ENCODE data around the gene DRD4.
"Not testable (repeated sequence)": the region's sequence is repeated elsewhere in the genome, so short reads cannot be mapped to it uniquely, and the experiment has no call there.

Gene DRD4

DNA sequence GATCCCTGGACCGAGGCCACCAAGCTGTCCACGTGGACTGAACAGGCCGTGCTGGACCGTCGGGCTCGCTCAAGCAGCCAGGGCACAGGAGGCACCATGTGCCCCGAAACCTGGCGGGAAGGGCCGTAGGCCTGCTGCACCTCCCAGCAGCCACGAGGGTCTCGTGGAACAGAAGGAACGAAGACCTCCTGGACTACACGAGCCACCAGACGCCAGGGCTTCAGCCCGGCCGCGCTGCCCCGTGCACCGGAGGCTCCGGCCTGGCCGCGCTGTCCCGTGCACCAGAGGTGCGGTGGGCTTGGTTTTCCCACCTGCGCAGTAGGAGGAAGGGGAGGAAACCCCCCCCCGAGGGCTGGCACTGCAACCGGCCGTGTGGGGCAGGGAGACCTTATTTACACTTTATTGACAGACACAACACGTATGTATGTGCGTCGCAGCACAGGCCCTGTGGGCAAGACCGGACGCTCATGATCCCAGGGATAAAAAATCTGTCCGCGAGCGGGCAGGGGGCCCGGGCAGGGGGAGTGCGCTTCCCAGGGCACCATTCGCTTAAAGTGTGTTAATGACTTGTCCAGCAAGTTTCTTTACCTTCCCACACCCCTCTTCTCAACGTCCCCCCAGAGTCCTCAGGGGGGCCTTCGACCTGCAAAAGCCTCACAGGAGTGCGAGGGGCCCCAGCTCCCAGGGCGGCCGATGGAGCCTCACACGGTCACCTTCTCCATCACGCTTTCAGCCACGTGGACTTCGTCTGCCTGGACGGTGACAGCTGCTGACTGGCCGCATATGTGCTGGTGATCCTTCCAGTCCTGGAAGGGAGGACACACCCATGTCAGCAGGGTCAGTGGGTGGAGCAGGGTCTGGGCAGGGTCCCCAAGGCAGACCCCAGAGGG lies 7.0 kb downstream of the DRD4 start:
- no peak for DNase-seq (ENCODE audit: low read depth)

DNA sequence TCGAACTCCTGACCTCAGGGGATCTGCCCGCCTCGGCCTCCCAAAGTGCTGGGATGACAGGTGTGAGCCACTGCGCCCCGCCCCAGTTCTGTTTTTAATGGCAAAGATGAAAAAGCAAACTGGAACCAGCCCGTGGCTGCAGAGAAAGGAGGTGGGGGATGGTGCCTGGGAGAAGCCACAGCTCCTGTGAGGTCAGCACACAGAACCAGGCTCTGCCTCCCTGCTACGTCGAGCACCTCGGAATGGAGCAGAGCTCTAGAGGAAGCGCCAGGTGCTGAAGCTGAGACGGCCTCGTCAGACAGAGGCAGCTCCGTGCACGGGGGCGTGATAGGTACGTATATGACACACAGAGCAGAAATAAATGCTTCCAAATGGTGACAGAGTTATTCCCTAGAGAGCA lies 8.5 kb downstream of the DRD4 start:
- no peak for DNase-seq (ENCODE audit: low read depth)

DNA sequence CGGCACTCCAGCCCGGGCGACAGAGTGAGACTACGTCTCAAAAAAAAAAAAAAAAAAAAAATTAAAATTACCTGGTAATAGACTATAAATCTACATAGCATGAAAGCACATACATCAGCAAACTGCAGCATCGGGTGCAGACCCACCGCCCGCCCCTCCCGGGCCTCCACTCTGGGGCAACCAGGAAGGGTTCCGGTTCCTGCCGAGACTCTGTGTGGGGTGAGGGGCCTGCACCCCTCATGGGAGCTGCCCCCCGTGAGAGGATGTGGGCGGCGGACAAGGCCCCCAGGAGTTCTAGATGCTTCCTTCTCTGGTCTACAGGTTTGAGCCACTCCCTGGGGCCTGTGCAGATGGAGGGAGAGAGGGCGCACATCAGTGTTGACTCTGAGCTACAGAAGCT lies 9.1 kb downstream of the DRD4 start:
- DNase-seq (ENCODE audit: low read depth), result no peak

DNA sequence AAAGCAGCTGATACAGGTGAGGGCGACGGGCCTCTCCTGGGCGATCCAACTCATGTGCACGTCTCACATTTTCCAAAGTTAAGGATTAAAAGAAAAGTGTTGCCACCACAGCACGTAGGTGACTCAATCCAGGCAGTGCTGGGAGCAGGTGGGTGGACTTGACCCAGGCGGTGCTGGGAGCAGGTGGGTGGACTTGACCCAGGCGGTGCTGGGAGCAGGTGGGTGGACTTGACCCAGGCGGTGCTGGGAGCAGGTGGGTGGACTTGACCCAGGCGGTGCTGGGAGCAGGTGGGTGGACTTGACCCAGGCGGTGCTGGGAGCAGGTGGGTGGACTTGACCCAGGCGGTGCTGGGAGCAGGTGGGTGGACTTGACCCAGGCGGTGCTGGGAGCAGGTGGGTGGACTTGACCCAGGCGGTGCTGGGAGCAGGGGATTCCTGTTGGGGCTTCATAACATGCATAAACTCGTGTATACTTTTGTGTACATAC lies 10.6 kb downstream of the DRD4 start:
- not testable (repeated sequence) for DNase-seq (ENCODE audit: low read depth)

DNA sequence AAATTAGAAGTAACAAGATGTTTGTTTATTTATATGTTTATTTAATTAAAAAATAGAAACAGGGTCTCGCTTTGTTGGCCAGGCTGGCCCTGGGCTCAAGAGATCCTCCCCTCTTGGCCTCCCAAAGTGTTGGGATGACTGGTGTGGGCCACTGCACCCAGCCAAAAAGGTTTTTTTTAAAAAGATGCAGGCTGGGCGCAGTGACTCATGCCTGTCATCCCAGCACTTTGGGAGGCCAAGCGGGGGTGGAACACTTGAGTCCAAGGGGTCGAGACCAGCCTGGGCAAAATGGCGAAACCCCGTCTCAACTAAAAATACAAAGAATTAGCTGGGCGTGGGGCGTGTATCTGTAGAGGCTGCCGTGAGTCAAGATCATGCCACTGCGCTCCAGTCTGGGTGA lies 13.4 kb downstream of the DRD4 start:
- DNase-seq (ENCODE audit: low read depth), result no peak

DNA sequence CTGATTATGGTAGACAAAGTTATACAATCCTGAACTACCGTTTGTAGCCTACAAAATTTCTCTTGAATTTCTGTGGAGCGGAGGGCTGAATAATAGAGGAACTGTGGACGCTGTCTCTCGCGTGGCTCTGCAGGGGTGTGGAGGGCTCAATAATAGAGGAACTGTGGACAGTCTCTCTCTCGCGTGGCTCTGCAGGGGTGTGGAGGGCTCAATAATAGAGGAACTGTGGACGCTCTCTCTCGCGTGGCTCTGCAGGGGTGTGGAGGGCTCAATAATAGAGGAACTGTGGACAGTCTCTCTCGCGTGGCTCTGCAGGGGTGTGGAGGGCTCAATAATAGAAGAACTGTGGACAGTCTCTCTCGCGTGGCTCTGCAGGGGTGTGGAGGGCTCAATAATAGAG lies 16.1 kb downstream of the DRD4 start:
- DNase-seq (ENCODE audit: low read depth), result not testable (repeated sequence)

DNA sequence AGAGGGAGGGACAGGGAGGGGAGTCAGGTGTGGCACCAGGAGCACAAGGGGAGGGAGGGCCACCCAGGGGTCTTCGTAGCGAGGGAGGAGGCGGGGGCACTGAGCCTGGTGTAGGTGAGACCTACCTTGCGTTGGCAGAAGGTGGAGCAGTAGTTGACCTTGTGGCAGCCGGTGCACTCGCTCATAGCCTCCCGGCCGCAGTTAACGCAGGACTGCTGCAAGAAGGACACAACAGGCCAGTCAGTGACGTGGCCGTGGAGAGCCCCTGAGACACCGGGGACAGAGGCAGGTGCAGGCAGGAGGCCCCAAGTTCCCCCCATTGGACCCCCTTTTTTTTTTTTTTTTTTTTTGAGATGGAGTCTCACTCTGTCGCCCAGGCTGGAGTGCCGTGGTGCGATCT lies 16.8 kb downstream of the DRD4 start:
- no peak for DNase-seq (ENCODE audit: low read depth)

DNA sequence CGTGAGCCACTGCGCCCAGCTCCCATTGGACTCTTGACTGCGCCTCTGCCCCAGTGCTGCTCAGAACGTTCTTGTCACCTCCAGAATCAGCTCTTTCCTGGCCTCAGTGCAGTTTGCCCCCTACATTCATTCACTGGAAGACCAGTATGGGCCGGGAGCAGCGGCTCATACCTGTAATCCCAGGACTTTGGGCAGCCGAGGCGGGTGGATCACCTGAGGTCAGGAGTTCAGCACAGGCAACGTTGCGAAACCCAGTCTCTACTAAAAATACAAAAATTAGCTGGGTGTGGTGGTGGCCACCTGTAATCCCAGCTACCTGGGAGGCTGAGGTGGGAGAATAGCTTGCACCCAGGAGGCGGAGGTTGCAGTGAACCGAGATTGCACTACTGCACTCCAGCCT lies 17.4 kb downstream of the DRD4 start:
- not testable (repeated sequence) for DNase-seq (ENCODE audit: low read depth)

DNA sequence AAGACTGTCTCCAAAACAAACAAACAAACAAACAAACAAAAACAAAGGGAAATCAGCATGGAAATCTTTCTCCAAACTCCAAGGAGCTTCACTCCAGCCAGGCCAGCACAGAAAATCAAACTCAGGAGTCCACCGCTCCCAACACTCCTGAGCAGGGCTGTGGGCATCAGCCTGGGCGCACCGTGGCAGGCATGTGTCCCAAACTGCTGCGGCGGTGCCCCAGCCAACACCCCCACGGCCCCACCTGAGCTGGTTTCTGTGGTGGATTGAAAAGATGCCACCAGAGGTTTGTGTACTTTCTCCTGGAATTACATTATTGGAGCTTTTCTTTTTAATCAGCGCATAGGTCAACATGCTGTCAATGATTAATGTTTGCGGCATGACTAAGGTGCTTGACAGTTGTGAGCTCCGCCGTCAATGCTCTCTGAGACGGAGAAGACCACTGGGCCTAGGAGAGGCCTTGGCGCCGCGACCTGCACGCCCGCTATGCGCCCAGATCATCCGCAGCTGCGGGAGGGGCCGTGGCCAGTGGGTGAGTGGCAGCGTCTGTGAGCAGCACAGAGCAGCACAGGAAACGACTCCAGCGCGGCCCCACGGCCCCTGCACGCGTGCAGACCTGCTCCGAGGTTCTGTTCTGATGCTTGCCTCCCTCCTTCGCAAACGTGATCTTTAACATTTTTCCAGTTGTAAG lies 18.1 kb downstream of the DRD4 start:
- DNase-seq (ENCODE audit: low read depth), result no peak

DNA sequence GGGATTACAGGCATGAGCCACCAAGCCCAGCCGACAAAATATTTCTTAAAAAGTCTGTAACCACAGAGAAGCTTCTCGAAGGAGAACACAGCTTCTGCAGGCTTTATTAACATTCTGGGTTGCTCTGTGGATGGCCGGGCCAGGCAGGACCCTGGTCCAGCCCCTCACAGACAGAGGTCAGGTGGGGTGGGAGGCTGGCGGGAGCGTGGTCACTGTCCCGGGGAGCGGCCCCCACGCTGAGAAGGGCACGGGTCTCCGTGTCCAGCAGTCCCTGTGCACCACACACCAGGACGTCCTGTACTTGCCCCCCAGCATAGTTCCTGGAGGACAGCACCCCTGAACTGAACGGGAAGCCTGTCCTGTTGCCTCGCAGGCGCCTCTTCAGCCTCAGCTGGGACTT lies 19.4 kb downstream of the DRD4 start:
- DNase-seq (ENCODE audit: low read depth), result no peak

DNA sequence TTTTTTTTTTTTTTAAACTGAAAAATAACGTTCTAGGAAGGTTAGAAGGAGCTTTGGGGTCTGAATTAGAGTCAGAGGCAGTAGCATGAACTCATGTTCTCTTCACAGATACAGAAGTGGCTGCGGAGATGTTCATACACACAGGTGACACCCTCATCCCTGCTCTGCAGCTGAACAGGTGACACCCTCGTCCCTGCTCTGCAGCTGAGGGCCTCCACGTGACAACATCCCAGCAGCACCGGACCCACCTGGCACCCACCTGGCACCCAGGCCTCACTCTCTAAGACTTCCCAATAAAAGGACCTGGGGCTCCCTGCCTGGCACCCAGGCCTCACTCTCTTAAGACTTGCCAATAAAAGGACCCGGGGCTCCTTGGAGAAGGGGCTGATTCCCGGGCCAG lies 19.8 kb downstream of the DRD4 start:
- DNase-seq (ENCODE audit: low read depth), result no peak

DNA sequence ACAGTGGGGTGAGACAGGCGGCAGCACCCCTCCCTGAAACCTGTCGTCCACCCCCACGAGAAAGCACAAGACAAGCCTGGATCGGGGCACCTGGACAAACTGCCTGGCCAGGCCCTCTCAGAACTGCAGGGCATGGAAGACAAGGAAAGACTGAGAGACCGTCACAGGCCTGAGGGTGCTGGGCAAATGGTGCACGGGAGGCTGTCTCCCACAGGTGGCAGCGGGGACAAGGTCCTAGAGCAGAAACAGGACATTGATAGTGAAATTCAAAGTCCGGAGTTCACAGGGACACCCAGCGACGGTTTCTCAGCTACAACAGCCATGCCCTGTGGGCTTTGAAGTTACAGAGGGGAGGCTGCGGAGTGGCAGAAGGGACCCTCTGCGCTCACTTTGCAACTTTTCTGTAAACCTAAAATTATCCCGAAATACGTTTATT lies 20.6 kb downstream of the DRD4 start:
- no peak for DNase-seq (ENCODE audit: low read depth)

DNA sequence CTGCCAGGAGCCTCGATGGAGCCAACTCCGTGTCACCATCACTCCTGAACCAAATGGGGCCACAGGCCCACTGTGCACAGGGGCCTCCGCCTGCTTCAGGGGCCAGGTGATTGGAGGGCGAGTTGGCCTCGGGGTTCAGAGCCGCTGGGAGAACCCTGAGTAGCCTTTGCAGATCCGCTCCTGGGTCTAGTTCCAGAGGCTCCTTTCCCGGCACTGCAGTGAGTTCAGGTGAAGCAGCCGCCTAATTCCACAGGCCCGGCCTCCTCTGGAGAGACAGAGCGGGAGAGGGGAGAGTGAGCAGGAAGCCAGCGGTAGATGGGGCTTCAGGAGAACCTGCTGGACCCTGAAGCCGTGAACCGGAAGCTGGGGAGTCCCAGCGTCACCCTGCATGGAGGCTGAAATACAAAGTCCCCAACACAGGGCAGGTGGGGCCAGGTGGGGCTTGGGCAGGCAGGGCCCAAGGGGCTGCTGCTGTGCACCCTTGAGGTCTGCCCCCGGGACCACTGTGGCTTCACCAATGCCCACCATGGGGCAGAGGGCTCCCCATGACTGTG lies 22.5 kb downstream of the DRD4 start:
- DNase-seq (ENCODE audit: low read depth), result no peak

DNA sequence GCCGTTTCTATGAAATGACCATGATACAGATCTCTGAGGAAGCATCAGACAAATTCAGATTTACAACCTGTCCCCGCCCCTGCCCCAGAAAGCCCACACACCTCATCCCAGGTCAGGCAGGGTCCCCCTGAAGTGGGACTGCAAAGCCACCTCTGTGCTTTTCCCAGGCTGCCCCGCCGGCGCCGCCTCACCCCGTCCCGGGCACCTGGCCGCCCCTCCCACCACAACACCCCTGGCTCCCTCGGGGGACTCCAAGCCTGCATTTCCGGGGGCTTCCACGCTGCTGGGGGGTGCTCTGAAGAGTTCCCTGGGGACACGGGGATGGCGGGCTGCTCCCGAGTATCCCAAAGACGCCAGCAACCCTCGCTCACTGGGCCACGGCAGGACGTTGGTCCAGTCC lies 23.2 kb downstream of the DRD4 start:
- DNase-seq (ENCODE audit: low read depth), result no peak

DNA sequence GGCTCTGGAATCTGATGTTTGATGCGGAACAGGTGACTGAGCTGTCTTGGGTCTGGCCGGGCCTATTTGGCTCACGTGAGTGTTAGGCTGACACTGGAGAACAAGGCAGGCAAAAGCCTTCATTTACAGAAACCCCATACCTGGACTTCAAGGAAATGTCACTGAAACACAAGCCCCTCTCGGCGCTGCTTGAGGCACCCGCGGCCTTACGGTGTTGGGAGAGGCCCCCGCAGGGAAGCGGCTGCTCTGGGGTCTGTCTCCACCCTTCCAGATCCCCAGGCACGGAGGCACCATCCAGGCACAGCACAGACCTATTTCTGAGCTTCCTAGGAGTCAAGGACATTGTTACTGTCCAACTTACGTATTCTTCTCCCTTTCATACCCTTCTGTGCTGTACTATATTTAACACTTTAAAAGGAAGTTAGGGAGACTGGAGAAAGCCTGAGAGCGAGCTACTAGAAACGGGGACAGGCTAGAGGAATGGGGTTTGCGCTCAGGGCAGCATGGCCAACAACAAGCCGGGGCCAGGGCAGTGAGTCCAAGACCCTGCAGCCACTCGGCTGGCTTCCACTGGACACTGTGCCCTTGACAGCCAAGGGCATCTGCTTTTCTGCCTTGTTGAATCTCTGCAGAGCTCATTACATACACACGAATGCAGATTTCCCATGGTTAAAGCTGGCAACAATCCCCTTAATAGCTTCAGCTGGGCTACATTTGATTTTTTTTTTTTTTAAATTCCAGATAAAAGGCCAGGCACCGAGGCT lies 23.8 kb downstream of the DRD4 start:
- no peak for DNase-seq (ENCODE audit: low read depth)

DNA sequence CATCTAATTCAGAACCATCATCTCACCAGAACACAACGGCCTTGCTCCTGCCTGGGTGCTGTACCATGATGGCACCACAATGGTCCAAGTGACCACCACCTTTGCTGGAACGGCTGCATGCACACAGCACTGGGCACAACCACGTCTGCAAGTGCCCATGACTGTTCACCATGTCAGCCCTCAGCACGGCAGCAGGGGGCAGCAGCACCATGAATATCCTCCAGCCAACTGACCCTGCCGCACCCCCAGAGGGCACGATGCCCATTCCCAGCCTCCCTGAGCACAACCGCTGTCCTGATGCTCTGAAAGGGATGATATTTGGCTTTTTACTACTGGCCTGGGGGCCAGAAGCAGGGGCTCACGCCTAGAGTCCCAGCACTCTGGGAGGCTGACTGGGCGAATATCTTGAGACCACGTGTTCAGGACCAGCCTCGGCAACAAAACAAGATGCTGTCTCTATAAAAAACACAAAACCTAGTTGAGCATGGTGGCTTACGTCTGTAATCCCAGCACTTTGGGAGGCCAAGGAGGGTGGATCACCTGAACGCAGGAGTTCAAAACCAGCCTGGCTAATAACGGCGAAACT lies 25.7 kb downstream of the DRD4 start:
- no peak for DNase-seq (ENCODE audit: low read depth)

DNA sequence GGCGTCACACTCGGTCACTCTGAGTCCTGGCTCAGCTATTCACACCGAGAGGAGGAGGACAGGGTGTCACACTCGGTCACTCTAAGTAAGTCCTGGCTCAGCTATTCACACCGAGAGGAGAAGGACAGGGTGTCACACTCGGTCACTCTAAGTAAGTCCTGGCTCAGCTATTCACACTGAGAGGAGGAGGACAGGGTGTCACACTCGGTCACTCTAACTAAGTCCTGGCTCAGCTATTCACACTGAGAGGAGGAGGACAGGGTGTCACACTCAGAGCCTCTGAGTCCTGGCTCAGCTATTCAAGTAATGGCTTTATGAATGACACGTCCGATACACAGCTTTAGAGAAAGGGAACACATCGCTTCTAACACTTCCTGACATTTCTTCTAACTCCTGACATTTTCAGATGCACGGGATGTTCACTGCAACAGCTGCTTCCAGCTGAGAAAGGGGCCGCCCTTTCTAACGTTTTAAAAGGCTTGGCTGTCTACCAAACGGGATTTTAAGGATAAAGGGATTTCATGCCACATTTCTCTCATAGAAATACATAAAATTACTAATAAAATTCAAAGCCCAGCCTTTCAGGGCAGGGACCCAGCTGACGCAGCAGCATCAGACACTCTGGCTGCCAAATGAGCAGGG lies 28.1 kb downstream of the DRD4 start:
- DNase-seq (ENCODE audit: low read depth), result no peak

DNA sequence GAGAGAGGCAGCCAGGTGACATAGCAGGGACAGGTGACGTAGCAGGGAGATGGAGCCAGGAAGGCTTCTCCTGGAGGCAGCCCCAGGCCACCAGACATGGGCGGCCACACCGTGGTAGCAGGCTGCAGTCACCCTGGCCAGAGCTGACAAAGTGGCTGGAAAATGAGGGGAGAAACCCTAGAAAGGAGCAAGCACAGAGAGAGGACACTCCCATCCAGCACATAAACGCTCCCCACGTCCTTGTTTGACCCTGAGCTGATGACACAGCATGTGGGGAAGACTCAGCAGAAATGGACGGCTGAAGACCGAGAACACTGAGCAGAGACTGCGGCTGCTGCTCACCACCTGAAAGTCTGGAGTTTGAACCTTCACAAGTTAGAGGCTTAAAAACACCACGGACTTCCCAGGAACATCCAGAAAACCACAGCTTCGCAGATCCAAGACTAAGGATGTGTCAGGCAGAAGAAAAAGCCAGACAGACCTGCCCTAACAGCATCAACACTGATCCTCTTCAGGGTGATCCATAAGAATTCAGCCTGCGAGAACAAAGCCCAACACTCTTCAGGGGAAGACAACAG lies 28.7 kb downstream of the DRD4 start:
- DNase-seq (ENCODE audit: low read depth), result no peak

DNA sequence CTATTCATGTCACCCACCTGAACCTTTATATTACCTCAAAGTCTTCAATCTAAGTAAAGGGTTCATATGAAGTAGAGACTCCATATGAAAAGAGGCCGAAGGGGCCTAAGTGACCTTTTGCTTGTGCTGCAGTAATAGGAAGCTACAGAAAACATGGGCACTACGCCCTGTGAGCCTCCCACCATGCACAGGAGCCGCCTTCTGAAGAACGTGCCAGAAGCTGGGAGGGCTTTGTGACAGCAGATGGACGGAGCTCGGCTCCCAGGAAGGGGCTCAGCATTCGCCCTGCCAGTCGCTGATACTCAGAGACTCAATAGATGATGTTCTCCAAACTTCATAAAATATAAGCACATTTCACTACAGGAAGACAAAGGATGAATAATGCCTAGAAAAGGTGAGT lies 36.8 kb downstream of the DRD4 start:
- no peak for DNase-seq (ENCODE audit: low read depth)

DNA sequence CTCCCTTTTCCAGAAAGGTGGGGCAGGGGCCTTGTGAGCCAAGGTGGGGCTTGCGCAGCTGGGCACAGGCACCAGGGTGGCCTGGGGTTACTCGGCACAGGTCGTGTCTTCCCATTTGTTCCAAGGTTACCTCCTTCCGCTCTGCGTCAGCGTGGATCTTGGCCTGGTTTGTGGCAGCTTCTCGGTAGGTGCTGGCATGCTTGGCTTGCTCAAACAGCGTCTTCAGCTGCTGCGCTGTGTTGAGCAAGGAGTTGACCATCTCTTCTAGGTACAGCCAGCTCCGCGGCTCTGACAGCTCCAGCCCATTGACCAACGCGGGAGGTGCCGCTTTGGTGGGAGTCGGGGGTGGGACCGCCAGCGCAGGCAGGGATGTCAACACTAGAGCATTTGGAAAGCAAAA lies 37.3 kb downstream of the DRD4 start:
- DNase-seq (ENCODE audit: low read depth), result no peak

DNA sequence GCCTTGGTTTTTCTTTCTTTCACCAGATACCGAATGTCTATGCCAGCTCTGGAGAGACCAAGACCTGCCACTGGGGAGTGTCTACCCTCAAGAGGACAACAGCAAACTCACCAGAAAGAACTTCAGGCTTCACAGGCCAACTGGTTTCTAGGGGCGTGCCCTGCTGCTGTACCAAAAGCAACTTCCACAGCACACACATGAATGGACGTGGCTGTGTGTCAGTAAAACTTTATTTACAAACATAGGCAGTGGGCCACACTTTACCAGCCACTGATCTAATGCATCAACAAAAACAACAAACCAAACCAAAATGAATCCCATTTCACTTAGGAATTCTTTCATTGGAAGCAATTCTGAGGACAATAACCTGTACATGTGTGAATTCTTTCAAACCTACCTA lies 41.2 kb downstream of the DRD4 start:
- no peak for DNase-seq (ENCODE audit: low read depth)
